Inflammatory macrophage treated with lipopolysaccharide for 1 hour (primary cell): Measurements from ENCODE around the gene KDM2B.

Source experiments
- DNase-seq, 2 donors: peaks; one replicate each; pipeline ENCODE4 v3.0.0-alpha.2; 2020 to 2022

KDM2B gene

GRCh38 chr12:121560392-121561008 is 20.3 kb downstream of the KDM2B start:
- peak; percentile 95 to 97 for DNase-seq

DNA sequence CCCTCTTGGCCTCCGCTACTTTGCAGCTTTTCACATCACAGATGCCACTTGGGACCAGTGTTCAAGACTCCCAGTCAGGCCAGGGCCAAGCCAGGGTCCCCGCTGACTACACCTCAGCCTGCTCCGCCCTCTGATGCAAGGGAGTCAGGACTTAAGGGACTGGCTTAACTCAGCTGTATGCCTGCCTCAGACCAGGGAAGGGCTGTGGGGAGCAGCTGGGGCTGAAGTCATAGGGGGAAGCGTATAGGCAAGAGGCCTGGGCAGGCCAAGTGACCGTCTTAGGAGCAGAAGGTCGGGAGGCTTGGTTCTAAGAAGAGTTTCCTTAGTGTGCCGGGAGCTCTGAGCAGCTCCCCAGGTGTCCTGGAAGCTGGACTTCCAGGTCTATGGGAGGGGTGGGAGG is 21.9 kb downstream of the KDM2B start:
- peak in 1 of 2 donors; percentile 64 for DNase-seq

- no peak for DNase-seq
Measured at GRCh38 chr12:121550974-121551634, 29.7 kb downstream of the KDM2B start.

- no peak for DNase-seq
Measured at GRCh38 chr12:121549075-121549474, 31.7 kb downstream of the KDM2B start.

DNA sequence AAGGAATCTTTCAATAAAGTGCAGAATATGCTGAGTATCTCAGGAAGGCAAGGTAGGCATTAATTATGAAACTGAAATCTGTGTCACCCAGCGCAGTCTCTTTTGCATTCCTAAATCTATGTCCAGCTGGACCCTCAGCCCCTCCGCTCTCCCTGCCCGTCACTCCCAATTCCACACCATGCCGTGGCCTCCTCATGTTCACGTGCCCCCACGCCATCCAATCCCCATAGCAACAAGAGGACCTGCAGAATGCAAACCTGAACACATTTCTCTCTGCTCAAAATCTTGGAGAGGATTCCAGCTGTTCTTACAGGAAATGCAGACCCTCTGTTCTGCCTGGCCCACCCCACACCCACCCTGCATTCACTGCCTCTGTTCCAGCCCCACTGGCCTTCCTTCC is 35.3 kb downstream of the KDM2B start:
- DNase-seq, result no peak

GRCh38 chr12:121543786-121544185 is 37.0 kb downstream of the KDM2B start:
- DNase-seq, result no peak

DNA sequence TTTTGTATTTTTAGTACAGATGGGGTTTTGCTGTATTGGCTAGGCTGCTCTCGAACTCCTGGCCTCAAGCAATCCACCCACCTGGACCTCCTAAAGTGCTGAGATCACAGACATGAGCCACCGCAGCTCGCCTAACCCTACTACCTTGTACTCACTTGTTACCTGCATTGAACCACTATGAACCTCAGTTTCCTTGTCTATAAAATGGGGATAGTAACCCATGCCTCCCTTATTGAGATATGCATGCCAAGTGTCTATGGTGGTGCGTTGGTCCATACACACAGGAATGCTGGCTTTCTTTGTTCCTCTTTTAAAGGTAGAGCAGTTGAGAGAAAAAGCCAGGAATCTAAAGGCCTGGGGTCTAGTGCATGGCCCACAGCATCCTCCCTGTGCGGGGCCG is 40.9 kb downstream of the KDM2B start:
- no peak for DNase-seq

- no peak for DNase-seq
Measured at GRCh38 chr12:121538699-121539061, 42.1 kb downstream of the KDM2B start.

DNA sequence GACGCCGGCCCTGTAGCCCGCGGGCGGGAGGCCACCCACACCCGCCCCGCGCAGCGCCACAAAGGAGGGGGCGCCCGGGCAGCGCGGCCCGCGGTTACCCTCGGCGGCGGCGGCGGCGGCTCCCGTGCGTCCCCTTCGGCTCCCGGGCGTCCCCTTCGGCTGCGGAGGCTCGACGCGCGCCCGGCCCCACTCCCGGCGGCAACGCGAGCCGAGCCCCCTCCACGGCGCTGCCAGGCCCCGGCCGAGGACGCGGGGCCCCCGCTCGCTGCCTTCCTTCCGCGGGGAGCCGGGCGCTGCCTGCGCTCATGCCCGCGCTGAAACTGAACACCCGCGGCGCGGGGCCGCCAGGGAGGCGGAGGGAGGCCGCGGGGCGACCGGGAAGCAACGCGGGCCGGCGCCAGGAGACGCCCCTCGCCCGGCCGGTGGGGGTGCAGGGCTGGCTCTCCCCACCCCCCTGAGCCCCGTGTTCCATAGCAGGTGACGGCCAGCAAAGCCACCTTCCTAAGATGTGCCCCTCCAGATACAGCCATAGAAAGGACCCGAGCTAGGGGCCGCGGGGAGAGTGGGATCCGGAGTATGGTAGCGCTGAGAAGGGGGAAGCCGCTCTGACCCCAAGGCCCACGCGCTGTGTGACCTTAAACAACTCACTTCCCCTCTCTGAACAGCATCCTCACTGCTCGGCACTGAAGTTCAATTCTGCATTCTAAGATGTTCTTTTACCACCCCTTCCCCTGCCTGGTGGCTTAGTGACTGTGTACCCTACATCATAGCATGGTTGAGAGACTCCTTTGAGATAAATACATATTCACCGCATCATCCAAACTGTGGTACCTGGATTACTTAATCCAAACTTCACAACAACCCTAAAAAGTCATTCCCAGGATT is 42.8 kb downstream of the KDM2B start:
- DNase-seq, result peak; percentile 48 to 60

DNA sequence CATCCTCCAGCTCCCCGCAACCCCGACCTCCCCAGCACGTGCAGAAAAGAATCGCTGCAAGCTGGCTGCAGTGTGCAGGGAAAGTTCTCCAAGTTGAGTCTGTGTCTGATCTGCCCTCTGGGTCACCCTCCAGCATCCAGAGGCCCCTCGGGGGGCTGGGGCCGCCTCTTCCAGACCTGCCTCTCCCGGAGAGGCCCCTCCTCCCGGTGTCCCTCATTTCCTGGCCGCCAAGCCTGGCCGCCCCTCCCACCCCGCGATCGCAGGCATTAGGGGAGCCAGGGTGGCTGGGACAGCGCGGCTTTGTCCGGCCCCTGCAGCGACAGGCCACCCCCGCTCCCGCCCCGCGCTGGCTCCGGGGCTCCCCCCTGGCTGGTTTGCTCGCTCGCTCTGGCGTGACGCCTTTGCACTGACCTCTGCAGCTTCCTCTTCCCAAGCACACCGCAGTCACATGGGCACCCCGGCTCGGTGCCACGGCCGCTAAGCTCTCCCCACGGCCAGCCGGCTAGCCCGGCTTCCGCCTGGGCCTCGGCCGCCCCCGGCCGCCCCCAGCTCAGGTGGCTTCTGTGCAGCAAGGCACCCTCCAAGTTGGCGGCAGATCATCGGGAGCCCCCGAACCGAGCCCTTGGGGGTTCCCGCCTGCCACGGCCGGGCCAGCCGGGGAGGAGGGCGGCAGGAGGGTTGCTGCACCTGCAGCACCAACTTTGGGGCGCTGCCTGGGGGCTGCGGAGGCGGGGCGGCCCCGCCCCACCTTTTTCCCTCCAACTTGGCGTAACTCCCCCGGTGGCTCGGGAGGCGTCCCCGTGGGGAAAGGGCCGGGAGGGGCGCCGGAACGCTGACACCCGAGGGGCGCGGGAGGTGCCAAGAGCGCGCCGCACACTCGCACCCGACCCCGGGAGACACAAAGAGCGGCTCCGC is 43.7 kb downstream of the KDM2B start:
- DNase-seq, result peak; percentile 81 to 93

DNA sequence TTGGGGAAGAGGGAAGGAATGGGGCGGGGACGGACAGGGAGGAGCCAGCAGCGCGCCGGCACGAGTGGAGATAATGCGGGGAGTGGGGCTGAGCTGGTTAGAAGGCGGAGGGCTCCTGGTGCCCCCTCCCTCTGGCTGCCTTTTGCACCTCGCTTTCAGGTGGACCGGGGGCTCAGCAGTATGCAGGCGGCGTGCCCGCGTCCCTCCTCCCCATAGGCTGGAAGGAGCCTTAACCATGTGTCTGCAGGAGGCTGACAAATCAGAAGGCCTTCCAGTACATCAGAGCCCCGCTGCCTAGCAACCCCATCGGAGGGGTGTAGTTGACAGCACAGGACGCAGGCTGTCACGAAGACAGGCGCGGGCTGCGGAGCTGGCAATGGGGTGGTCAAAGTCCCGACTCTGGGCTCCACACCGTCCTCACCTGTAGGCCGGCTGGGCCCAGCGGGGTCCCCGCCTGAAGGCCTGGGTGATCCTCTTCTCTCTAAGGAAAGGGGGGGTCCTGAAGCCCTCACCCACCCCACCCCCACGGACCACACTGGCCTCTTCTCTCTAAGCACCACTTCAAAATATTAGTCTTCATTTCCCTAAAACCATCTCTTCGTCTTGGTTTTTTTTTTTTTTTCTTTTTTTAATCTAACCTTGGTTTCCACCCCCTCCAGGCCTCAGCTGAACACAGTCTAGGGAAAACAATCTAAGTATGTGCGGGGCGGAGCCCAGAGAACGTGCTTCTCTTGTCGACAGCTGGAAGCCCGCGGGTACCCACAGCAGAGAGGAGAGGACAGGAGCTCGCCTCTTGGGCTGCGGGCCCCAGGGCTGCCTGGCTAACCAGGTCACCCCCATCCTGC is 44.5 kb downstream of the KDM2B start:
- DNase-seq, result peak; percentile 55 to 64

DNA sequence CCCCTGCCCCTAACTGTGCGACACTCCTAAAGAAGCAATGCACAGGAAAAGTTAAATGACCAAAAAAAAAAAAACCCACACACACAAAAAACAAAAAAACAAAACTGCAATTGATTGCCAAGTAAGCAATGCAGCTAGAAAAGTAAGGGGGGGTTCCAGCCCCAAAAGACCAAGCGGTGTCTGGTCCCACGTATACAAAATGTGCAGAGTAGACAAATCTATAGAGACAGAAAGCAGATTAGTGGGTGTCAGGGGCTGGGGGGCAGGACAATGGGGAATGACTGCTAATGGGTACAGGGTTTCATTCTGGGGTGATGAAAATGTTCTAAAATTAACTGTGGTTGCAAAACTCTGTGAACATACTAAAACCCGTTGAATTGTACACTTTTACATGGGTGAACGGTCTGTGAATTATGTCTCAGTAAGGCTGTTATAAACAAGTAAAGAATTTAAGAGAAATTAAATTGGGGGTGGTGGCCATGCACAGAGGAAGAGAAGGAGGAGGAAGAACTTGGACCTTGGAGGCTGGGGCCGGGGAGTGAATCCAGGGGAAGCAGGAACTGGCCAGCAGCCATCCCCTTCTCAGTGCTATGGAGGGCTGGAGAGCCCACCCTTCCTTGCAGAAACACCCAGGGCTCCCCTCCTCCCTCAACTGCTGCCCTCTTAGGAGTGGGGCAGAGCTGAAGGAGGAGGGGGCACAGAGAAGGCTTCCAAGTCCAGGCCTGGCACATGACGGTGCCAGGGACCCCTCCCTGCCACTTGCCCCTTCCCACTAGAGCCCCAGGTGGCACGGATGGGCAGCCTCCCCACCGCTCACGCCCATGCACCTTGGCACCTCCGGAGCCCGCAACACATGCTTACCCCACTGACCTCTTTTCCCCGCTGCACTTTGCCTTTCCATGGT is 45.4 kb downstream of the KDM2B start:
- DNase-seq, result peak in 1 of 2 donors; percentile 36

DNA sequence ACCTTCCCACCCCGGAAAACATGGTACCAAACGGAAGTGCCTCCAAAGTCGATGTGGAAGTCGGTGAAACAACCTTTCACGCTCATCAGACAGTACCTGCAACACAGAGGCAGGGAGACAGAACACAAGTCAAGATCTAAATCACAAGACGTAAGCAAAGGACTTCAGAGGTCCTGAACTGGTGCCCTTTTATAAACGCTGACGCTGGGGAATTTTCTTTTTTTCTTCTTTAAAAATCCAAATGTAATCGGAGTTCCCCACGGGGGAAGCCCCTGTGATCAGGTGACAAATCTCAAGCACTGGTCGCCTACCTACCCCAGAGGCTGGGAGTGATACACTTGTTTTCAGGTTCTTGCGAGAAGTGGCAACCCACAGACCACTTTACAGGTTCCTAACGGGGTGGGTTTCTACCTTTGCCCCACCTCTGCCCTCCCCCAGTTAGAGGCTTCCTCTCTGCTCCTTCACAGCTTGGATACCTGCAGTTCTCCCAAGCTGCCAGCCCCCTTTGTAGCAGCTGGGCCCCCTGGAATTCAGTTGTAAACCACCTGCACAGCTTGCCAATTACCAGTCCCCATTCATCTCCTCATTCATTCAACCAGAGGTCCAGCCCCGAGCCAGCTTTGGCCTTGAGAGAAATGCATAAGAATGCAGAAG is 46.2 kb downstream of the KDM2B start:
- peak; percentile 58 to 69 for DNase-seq

- no peak for DNase-seq
Measured at GRCh38 chr12:121533394-121534090, 47.3 kb downstream of the KDM2B start.

DNA sequence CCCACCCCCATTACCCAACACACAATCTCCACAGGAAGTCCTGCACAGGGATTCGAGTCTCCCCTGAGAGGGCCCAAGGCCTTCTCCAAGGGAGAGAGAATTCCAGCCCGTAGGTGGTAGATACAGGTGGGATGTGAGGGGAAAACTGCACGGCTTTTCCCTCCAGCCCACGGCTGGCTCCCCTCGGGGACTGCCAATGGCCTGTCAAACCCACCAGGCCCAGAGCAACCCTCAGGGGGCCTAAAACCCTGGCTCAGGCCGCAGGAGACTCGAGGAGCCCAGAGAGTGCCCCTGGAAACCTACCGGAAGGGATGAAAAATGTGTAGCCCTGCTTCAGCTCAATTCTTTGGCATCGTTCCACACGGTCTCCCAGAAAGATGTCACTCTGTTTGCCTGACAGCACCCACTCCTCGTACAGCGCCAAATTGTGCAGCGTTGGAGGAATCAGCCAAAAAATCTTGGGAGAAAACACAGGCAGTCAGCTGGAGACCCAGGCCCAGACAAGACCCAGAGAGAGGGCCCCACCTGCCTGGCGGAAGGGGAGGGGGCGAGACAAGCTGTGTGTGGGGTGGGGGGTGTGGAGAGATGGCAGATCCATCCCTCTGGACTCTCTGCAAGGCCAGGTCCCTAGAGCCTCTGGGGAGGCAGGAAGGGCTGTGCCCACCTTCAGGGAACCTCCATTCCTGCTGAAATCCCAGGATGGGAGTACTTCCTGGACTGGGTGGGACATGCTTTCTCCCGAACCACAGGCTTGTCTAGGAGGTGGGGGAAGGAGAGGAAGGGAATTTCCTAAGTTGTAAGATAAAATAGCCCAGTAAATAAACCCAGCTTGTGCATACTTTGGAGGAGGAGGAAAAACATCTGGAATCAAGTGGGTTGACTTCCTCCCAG is 48.1 kb downstream of the KDM2B start:
- peak in 1 of 2 donors; percentile 49 for DNase-seq

- no peak for DNase-seq
Measured at GRCh38 chr12:121531356-121531750, 49.5 kb downstream of the KDM2B start.

GRCh38 chr12:121530600-121531355 is 50.0 kb downstream of the KDM2B start:
- DNase-seq, result peak; percentile 94

DNA sequence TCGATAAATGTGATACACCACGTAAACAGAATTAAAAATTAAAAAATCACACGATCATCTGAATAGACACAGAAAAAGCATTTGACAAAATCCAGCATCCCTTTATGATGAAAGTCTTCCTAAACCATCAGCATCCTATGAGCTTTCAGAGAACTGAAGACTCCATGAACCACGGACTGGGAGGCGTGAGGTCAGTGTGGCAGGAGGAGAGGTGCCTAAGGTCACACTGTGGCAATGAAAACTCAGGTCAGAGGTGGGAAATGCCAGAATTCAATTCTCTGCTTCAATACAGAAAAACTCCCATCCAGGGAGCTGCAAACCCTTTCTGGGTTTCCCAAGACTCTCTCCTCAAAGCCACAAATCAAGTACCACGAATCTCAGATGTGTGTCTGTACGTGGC is 51.6 kb downstream of the KDM2B start:
- DNase-seq, result no peak
